Middle frontal gyrus (tissue), 1 donor: ENCODE data around the gene HOXB6.

Experiments used
- DNase-seq: peaks from one replicate; pipeline ENCODE4 v3.0.0-alpha.2; 2015; ENCODE audit warnings: low spot score; ENCODE audit errors: extremely low spot score

Gene HOXB6

GRCh38 chr17:48579760-48580554, 24.8 kb downstream of the HOXB6 start:
- DNase-seq = no peak

- DNase-seq = no peak
Measured at GRCh38 chr17:48579471-48579759, 25.4 kb downstream of the HOXB6 start.

- no peak for DNase-seq
Measured at GRCh38 chr17:48578616-48579470, 25.9 kb downstream of the HOXB6 start.

GRCh38 chr17:48577946-48578615, 26.7 kb downstream of the HOXB6 start, which contains the start of gene HOXB4:
HOXB4 (minus strand) TSS chr17:48578350; CDS start chr17:48578319, 31 bp downstream.
- no peak for DNase-seq

- no peak for DNase-seq
Measured at GRCh38 chr17:48577330-48577945, 27.3 kb downstream of the HOXB6 start.

- DNase-seq = no peak
Measured at GRCh38 chr17:48576479-48577309, 28.1 kb downstream of the HOXB6 start.

- DNase-seq = no peak
Measured at GRCh38 chr17:48575673-48576478, 28.9 kb downstream of the HOXB6 start.

GRCh38 chr17:48575066-48575582, 29.7 kb downstream of the HOXB6 start:
- DNase-seq = no peak

GRCh38 chr17:48574505-48575065, 30.2 kb downstream of the HOXB6 start:
- DNase-seq = no peak

- no peak for DNase-seq
Measured at GRCh38 chr17:48571826-48572417, 32.9 kb downstream of the HOXB6 start.

- DNase-seq = no peak
Measured at GRCh38 chr17:48571024-48571818, 33.6 kb downstream of the HOXB6 start.

- DNase-seq = no peak
Measured at GRCh38 chr17:48570325-48571023, 34.3 kb downstream of the HOXB6 start.

- no peak for DNase-seq
Measured at GRCh38 chr17:48569674-48570324, 35.0 kb downstream of the HOXB6 start.

- DNase-seq = no peak
Measured at GRCh38 chr17:48569240-48569582, 35.6 kb downstream of the HOXB6 start.

GRCh38 chr17:48568499-48569239, 36.1 kb downstream of the HOXB6 start:
- DNase-seq = no peak

- no peak for DNase-seq
Measured at GRCh38 chr17:48567646-48568354, 37.0 kb downstream of the HOXB6 start.
